ENCODE measurements around the gene WDR35. TPM values are rescaled to one million over a fixed set of nuclear protein-coding genes. Genes with fewer than 3 reads are reported as not detected.
A peak's percentile ranks its signal among the peaks of the same experiment; 100 is the strongest.
"Not testable (repeated sequence)": the region's sequence is repeated elsewhere in the genome, so short reads cannot be mapped to it uniquely, and the experiment has no call there.

Gene WDR35
- total and polyA plus RNA-seq, 8 donors, result 2.6 to 7.2 (median 3.8) TPM

DNA sequence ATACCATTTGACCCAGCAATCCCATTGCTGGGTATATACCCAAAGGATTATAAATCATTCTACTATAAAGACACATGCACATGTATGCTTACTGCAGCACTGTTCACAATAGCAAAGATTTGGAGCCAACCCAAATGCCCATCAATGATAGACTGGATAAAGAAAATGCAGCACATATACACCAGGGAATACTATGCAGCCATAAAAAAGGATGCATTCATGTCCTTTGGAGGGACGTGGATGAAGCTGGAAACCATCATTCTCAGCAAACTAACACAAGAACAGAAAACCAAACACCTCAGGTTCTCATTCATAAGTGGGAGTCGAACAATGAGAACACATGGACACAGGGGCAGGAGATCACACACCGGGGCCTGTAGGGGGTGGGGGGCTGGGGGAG lies 67.7 kb downstream of the WDR35 start:
- 64 to 97% methylated on average over 3 of the region's 3 CpGs for WGBS, 2 donors
- H3K27ac ChIP-seq; intact Hi-C loops (cut with DNase I); H3K36me3 ChIP-seq; DNase-seq; H3K4me1 ChIP-seq; H3K9me3 ChIP-seq; H3K27me3 ChIP-seq; FAIRE-seq; ATAC-seq; H3K4me3 ChIP-seq: not testable (repeated sequence)

DNA sequence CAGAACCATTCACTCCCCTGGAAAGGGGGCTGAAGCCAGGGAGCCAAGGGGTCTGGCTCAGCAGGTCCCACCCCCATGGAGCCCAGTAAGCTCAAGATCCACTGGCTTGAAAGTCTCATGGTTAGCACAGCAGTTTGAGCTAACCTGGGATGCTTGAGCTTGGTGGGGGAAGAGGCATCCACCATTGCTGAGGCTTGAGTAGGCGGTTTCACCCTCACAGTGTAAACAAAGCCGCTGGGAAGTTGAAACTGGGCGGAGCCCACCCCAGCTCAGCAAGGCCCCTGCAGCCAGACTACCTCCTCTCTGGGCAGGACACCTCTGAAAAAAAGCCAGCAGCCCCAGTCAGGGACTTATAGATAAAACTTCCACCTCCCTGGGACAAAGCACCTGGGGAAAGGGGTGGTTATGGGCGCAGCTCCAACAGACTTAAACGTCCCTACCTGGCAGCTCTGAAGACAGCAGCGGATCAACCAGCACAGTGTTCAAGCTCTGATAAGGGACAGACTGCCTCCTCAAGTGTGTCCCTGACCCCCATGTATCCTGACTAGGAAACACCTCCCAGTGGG lies 73.4 kb downstream of the WDR35 start:
- TF ChIP-seq, protein P1, sequence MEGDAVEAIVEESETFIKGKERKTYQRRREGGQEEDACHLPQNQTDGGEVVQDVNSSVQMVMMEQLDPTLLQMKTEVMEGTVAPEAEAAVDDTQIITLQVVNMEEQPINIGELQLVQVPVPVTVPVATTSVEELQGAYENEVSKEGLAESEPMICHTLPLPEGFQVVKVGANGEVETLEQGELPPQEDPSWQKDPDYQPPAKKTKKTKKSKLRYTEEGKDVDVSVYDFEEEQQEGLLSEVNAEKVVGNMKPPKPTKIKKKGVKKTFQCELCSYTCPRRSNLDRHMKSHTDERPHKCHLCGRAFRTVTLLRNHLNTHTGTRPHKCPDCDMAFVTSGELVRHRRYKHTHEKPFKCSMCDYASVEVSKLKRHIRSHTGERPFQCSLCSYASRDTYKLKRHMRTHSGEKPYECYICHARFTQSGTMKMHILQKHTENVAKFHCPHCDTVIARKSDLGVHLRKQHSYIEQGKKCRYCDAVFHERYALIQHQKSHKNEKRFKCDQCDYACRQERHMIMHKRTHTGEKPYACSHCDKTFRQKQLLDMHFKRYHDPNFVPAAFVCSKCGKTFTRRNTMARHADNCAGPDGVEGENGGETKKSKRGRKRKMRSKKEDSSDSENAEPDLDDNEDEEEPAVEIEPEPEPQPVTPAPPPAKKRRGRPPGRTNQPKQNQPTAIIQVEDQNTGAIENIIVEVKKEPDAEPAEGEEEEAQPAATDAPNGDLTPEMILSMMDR (IDR thresholded peaks at IDR 0.05), result no peak
- intact Hi-C loops (cut with DNase I), result no loop called here
- ATAC-seq (no peak), FAIRE-seq (no peak), DNase-seq (no peak)
- no peak overlapping the region for H3K4me3 ChIP-seq
- no peaks in the 10 kb centered on the region for H3K4me1 ChIP-seq
- H3K27me3 ChIP-seq, result no peaks in the 10 kb centered on the region
- no peaks in the 10 kb centered on the region for H3K9me3 ChIP-seq
- WGBS, 2 donors, result 81 to 85% methylated on average over 6 of the region's 6 CpGs
- H3K27ac ChIP-seq, result no peak overlapping the region
- H3K36me3 ChIP-seq, result no peaks in the 10 kb centered on the region

DNA sequence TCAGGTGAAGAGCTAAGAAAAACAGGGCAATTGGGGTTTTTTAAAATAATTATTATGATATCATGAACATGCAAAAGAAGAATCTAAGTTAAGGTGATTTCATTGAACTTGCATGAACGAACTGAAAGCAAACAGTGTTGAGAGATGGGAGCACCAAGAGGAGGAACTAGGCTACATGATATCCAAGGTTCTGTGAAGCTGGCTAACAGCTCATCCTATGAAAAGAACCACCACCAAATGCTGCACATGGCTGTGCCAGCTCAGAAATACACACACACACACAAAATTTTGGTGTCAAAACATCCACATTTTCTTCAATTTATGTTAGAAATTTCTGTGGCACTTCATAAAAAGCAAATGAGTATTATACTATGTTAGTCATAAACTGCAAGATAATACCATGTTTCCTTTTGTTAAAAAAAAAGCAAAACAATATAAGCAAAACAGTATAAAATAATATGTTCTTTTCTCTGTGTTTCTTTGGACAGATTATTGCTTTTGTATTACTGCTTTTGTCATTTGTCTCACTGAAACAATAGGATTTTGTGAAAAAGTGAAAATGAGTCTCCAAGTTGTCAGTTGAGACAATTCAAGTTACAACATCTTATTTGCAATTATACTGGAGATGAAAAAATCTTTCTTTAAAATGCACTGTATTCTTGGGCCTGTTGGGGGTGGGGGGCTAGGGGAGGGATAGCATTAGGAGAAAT lies 75.5 kb downstream of the WDR35 start:
- Histone ChIP-seq H3K4me1 (no peaks in the 10 kb centered on the region), H3K27me3 (no peaks in the 10 kb centered on the region), H3K9me3 (no peaks in the 10 kb centered on the region), H3K27ac (no peak overlapping the region), H3K4me3 (no peak overlapping the region), H3K36me3 (no peaks in the 10 kb centered on the region)
- 56 to 59% methylated on average over 1 of the region's 1 CpG for WGBS, 2 donors
- ATAC-seq, result no peak
- intact Hi-C loops (cut with DNase I), result no loop called here
- TF ChIP-seq, protein P1 (IDR thresholded peaks at IDR 0.05), result no peak
- no peak for DNase-seq
- FAIRE-seq, result no peak

DNA sequence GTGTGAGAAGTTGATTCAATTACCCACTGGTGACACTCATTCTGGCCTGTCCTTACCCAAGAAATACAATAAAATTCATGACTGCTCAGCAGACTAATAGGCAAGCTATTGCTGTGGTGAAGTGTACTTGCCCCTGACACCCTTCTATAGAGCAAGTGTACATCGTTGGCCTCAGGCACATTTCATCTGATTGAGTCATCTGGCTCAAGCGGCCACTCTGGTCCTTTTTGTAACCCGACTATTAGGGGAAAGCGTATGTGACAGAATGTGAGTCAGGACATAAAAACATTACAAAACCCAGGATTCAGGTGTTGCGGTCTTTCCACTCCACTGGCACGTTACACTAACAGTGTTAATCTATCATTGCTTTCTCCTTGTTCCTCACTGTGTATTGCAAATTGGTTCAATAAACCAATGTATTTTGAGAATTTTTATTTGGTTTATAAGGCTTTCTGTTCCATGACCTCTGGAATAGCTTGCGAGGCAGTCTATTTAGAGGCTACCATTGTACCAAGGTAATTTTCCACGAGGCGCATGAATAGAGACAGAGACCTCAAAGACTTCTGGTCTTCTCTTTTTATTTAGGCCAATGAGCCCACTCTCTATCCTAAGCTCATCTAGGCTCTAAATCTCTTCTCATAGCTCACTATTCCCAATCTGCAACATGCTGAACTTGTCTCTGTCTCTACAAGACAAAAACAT lies 77.9 kb downstream of the WDR35 start:
- no peak overlapping the region for H3K4me3 ChIP-seq
- no peak for ATAC-seq
- H3K27me3 ChIP-seq, result no peaks in the 10 kb centered on the region
- intact Hi-C loops (cut with DNase I), result no loop called here
- H3K4me1 ChIP-seq, result no peaks in the 10 kb centered on the region
- WGBS, 2 donors, result 94 to 98% methylated on average over 9 of the region's 9 CpGs
- no peak overlapping the region for H3K27ac ChIP-seq
- H3K9me3 ChIP-seq, result no peaks in the 10 kb centered on the region
- no peaks in the 10 kb centered on the region for H3K36me3 ChIP-seq
- TF ChIP-seq, protein P1 (IDR thresholded peaks at IDR 0.05), result no peak
- FAIRE-seq, result no peak
- no peak for DNase-seq

DNA sequence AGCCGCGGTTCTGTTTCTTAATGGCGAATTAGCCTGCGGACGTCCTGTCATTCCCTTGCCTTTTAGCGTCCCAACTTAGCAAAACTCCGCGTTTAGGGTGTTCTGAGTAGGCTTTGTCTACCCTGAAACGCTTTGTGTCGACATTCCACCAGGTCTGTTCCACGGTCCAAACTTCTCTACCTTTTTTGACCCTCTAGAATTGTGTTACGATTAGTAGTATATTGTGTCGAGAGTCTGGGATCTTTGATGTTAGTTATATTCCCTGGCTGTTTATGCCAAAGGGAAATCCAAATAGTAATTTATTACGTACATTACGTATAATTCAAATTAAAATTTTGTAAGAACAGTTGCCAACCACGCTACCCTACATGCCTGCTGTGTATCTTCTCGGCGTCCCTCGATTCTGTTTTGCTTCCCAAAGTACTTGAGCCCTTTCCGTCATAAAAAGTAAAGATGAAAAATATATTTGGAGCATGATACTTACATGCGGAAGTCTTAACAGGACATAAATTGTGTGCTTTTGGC lies 87.6 kb downstream of the WDR35 start:
- WGBS, 2 donors, result 0 to 1% methylated on average over 21 of the region's 21 CpGs
- no peak for FAIRE-seq

More for the DNA sequence above, 87.6 kb downstream of the WDR35 start:
- intact Hi-C loops (cut with DNase I), result no loop called here
- DNase-seq (no peak), ATAC-seq (peak; percentile 4 to 32 (median 28))
- Histone ChIP-seq H3K27me3 (peaks cover 0 to 3% (median 0%) of the 10 kb centered on the region in 4 donors), H3K4me1 (peaks cover 18 to 31% (median 21%) of the 10 kb centered on the region in 3 donors), H3K36me3 (no peaks in the 10 kb centered on the region), H3K4me3 (peak overlapping the region; percentile 48 to 80 (median 76)), H3K9me3 (no peaks in the 10 kb centered on the region), H3K27ac (peak overlapping the region; percentile 77 to 95 (median 86))
- TF ChIP-seq, protein P1 (IDR thresholded peaks at IDR 0.05), result no peak

Data from pancreas (tissue), 10 donors.